Stomach smooth muscle (tissue), 2 donors: ENCODE measurements around the gene MARCHF6.

ENCODE experiments used
- H3K27ac ChIP-seq: one replicate; pipeline ENCODE4 v1.7.0; 2013; ENCODE audit warnings: mild to moderate bottlenecking, low read length, inconsistent platforms
- H3K27me3 ChIP-seq, 2 donors: one replicate each; pipeline ENCODE4 v1.7.0; 2013; ENCODE audit warnings: low read length in 2 of 2; ENCODE audit not compliant: insufficient read depth in 2 of 2, control insufficient read depth in 1 of 2
- H3K36me3 ChIP-seq, 2 donors: one replicate each; pipeline ENCODE4 v1.7.0; 2013; ENCODE audit warnings: low read length in 2 of 2; ENCODE audit not compliant: control insufficient read depth in 2 of 2, insufficient read depth in 2 of 2
- H3K4me1 ChIP-seq: one replicate; pipeline ENCODE4 v1.7.0; 2013; ENCODE audit warnings: low read length; ENCODE audit not compliant: control insufficient read depth, insufficient read depth
- H3K4me3 ChIP-seq, 2 donors: one replicate each; pipeline ENCODE4 v1.7.0; 2013; ENCODE audit warnings: low read length in 2 of 2
- H3K9ac ChIP-seq, 2 donors: one replicate each; pipeline ENCODE4 v1.7.0; 2013; ENCODE audit warnings: low read length in 2 of 2, mild to moderate bottlenecking in 1 of 2
- H3K9me3 ChIP-seq, 2 donors: one replicate each; pipeline ENCODE4 v1.7.0; 2013; ENCODE audit warnings: low read length in 2 of 2; ENCODE audit not compliant: control insufficient read depth in 2 of 2
- donor health status: healthy.
- donor health status: Pancreatic carcinoma.

Gene MARCHF6

DNA sequence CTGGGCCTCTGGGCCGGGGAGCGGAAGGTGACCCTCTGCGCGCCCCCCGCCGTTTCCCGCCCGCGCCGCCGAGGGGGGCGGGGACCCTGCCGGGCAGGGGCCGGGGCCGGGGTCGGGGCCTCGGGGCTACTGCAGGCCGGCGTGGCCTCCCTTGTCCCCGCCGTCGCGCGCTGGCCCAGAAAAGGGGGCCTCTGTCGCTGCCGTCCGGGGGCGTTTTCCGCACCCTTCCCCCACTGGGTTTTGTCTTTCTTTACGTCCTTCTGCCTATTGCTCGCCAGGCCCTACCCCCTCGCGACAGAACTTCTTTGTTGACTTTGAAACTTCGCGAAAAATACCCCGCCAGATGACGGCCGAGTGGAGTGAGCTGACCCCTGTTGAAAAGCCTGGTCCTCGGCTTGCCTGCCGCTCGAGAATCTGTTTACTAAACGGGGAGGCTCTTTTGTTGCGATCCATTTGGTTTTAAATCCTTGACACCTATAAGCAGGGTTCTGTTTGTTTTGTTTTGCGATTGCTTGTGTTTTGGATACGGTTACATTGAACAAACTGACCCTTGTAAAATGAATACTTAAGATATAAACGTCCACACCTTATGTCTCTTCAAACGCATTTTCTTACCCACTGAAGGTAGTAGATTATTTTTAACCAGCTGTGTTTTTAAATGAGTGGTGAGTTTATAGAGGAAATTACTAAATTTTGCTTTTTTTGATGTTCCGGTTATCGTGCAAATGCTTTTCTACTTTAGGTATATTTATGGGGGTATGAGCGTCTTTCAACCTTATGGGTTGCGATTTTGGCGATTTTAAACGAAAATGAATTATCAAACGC lies 765 bp downstream of the MARCHF6 start:
- Histone ChIP-seq H3K4me1 (peaks cover 4% of the 10 kb centered on the region), H3K9ac (peak overlapping the region; percentile 73 to 84), H3K36me3 (no peaks in the 10 kb centered on the region), H3K27me3 (no peaks in the 10 kb centered on the region), H3K4me3 (peak overlapping the region; percentile 83 to 90), H3K9me3 (no peaks in the 10 kb centered on the region), H3K27ac (peak overlapping the region; percentile 93)

DNA sequence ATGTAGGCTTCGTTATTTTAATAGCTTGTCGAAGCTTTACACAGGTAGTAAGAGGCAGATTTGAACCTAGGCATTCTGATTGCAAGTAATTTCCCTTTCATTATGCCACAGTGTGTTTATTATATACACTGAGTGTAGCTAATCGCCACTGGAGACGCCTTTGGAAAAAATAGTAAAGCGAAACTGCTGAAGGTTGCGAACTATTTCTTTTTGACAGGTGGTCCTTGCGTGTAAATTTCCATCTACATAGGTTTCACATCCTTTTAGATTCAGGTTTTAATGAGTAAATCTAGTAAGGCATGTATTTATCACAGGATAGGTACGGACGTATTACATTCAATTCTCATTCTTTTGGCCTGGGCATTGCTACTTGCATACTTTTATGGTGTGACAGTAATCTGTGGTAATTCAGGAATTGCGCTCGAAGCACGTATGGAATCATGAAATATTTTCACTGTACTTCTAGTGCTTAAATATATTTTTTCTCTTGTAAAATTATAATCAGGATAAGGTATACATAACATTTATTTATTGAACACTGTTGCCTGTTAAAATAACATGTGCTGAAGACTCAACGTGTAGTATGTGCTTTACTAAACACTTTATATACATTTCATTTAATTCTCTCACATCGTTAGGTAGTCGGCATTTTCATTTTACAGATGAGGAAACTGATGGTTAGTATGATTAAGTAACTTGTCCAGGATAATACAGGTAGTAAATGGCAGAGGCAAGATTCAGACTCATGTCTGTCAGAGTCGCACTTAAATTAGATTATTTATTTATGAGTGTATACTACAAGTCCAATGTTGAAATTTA lies 1.8 kb downstream of the MARCHF6 start:
- H3K9ac ChIP-seq, result peak overlapping the region in 1 of 2 donors; percentile 84

DNA sequence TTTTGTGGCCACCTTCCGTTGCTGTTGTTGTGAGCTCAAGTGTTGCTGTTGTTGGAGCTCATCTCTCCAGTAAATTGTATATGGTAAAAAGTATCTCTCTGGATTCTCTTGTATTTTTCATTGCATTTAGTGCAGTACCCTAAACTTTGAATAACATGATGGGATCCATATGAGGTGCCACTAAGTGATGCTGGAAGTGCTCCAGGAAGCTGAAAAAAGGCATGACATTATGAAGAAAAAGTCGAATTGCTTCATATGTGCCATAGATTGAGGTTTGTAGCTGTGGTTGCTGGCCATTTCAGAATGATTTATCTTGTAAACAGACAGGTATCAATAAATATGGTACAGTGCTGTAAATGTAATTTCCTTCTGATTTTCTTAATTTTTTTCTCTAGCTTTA lies 5.5 kb downstream of the MARCHF6 start:
- Histone ChIP-seq H3K4me3 (no peak overlapping the region), H3K27me3 (no peaks in the 10 kb centered on the region), H3K9me3 (no peaks in the 10 kb centered on the region), H3K36me3 (no peaks in the 10 kb centered on the region), H3K27ac (no peak overlapping the region), H3K4me1 (no peaks in the 10 kb centered on the region), H3K9ac (no peak overlapping the region)

More for the DNA sequence above, 1.8 kb downstream of the MARCHF6 start:
- Histone ChIP-seq H3K36me3 (no peaks in the 10 kb centered on the region), H3K27me3 (no peaks in the 10 kb centered on the region), H3K4me1 (peaks cover 4% of the 10 kb centered on the region), H3K9me3 (no peaks in the 10 kb centered on the region), H3K27ac (no peak overlapping the region), H3K4me3 (peak overlapping the region; percentile 83 to 90)

DNA sequence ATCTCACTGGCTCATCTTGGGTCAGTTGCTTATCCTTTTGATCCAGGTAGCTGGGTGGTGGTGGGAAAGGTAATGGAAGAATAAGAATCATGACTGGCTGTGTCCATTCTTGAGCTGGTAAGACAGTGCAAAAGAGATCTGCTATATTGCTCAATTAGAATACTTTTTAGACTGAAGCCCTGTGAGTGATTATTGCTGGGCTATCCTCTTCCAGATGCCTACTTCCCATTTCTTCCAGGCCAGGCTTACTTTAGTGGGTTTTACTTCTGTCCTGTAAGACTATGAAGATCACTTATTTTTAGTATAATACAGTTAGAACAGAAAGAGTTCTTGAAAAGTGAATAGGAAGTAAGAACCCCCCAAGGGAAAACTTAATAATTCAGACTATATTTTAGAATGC lies 7.2 kb downstream of the MARCHF6 start:
- H3K4me3 ChIP-seq, result no peak overlapping the region
- H3K4me1 ChIP-seq, result no peaks in the 10 kb centered on the region
- no peak overlapping the region for H3K9ac ChIP-seq
- no peaks in the 10 kb centered on the region for H3K36me3 ChIP-seq
- no peak overlapping the region for H3K27ac ChIP-seq
- no peaks in the 10 kb centered on the region for H3K9me3 ChIP-seq
- H3K27me3 ChIP-seq, result no peaks in the 10 kb centered on the region

DNA sequence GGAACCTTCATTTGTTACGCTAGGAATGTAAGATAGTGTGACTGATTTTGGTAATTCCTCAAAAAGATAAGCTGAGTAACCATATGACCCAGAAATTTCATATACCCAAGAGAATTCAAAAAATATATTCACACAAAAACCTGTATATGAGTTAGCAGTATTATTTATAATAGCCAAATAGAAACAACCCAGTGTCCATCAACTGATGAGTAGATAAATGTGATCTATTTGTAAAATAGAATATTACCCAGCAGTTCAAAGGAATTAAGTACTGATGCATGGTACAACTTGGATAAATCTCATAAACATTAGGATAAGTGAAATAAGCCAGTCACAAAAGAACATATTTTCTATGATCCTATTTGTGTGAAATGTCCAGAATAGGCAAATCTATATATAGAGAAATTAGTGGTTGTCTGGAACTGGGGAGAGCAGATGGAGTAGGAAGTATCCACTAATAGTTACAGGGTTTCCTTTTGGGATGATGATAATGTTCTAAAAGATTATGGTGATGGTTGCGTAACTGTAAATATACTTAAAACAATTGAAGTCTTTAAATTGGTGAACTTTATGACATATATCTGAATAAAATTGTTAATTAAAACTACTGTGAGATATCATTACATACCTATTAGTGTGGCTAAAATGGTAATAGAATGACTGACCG lies 10.2 kb downstream of the MARCHF6 start:
- Histone ChIP-seq H3K4me1 (peaks cover 4% of the 10 kb centered on the region), H3K9me3 (no peaks in the 10 kb centered on the region), H3K4me3 (no peak overlapping the region), H3K27me3 (no peaks in the 10 kb centered on the region), H3K36me3 (no peaks in the 10 kb centered on the region), H3K9ac (no peak overlapping the region), H3K27ac (no peak overlapping the region)

DNA sequence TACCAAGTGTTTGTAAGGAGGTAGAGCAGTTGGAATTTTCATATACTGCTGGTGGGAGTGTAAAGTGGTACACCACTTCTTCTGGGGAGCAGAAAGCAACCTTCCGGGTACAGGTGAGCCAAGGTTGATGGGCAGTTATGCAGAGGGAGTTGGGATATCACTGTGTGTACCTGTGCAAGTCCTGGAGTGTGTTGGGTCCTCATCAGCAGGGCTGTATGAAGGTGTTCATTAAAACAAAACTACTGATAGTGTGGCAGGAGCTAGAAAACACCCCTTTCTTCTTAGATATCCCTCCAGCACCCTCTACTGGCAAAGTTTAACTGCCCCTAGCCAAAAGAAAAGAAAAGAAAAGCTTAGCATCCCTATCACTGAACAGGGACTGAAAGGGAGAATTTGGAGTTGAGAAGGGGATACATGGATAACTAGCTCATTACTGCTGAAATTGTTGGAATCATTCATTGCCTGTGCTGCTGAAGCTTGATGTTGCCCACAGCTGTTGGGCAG lies 10.7 kb downstream of the MARCHF6 start:
- Histone ChIP-seq H3K9ac (no peak overlapping the region), H3K4me1 (peaks cover 4% of the 10 kb centered on the region), H3K9me3 (no peaks in the 10 kb centered on the region)

DNA sequence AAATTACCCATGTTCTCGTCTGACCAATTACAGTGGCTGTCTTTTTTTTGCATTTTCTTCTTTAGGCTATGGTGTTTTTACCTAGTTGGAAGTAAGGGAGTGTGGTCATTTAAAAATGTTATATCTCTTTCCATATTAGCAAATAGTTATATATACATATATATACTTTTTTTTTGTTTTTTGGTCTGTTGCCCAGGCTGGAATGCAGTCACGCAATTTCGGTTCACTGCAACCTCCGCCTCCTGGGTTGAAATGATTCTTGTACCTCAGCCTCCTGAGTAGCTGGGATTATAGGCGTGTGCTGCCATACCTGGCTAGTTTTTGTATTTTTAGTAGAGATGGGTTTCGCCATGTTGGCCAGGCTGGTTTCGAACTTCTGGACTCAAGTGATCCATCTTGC lies 12.3 kb downstream of the MARCHF6 start:
- H3K9ac ChIP-seq, result no peak overlapping the region
- peaks cover 4% of the 10 kb centered on the region for H3K4me1 ChIP-seq
- no peak overlapping the region for H3K27ac ChIP-seq
- no peaks in the 10 kb centered on the region for H3K9me3 ChIP-seq
- no peaks in the 10 kb centered on the region for H3K36me3 ChIP-seq
- no peak overlapping the region for H3K4me3 ChIP-seq
- H3K27me3 ChIP-seq, result no peaks in the 10 kb centered on the region

More for the DNA sequence above, 10.7 kb downstream of the MARCHF6 start:
- Histone ChIP-seq H3K36me3 (no peaks in the 10 kb centered on the region), H3K27ac (no peak overlapping the region), H3K4me3 (no peak overlapping the region), H3K27me3 (no peaks in the 10 kb centered on the region)

DNA sequence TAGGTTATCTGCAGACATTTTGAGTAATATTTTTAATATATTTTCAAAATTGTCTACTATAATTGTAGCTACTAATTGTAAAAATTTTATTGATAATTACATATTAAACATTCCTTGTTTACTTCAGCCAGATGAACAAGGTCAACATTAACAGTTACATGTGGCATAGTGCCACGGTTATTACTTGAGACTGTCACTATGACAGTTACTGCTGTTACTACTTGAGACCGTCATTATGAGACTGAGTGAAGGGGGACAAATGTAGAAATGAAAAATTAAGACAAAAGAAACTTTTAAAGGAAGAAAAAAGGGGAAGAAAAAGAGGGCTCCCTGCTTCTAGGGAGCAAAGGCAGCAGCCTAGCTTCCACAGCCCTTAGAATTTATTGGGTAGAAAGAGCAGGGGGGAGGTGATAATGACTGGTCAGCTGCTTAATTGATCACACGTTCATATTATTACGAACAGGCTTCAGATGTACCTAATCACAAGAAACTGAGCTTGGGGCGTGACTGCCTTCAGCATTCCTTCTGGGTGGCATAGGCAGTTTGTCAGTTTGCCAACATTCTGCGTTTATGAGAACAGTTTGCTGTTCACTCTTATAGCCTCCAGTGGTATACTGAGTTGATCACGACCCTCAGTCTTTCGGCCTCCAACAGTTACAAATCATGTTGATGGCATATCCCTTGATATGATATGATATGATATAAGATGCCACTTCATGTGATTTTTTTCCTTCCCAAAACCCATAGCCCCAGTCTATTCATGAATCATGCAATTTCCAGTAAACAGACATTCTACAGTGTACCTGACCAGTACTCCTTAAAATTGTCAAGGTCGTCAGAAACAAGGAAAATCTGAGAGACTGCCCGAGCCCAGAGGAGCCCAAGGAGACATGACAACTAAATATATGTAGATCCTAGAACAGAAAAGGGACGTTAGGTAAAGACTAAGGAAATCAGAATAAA lies 13.1 kb downstream of the MARCHF6 start:
- no peaks in the 10 kb centered on the region for H3K27me3 ChIP-seq
- H3K27ac ChIP-seq, result no peak overlapping the region

DNA sequence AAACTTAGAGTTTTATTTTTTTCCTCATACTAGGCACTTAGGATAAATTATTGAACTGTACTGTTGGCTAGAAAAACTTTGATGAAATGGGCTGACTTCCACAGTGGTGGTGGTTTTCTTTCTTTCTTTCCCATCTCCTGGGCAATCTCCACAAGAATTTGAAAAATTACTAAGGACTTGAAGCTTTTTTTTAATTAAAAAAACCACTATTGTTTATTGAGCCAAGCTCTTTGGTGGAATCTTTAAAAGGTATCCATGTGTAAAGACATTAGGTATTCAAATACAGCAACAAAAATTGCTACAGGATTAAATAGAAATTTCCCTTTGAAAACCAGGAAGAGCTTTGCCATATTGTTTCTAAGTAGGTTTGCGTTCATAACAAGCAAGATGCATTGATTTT lies 14.1 kb downstream of the MARCHF6 start:
- Histone ChIP-seq H3K27me3 (no peaks in the 10 kb centered on the region), H3K4me3 (no peak overlapping the region), H3K36me3 (no peaks in the 10 kb centered on the region), H3K9ac (no peak overlapping the region), H3K9me3 (no peaks in the 10 kb centered on the region), H3K27ac (no peak overlapping the region), H3K4me1 (peaks cover 4% of the 10 kb centered on the region)

More for the DNA sequence above, 13.1 kb downstream of the MARCHF6 start:
- H3K4me3 ChIP-seq, result peak overlapping the region in 1 of 2 donors; percentile 4
- H3K4me1 ChIP-seq, result peaks cover 4% of the 10 kb centered on the region
- H3K36me3 ChIP-seq, result no peaks in the 10 kb centered on the region
- H3K9me3 ChIP-seq, result no peaks in the 10 kb centered on the region
- H3K9ac ChIP-seq, result no peak overlapping the region

DNA sequence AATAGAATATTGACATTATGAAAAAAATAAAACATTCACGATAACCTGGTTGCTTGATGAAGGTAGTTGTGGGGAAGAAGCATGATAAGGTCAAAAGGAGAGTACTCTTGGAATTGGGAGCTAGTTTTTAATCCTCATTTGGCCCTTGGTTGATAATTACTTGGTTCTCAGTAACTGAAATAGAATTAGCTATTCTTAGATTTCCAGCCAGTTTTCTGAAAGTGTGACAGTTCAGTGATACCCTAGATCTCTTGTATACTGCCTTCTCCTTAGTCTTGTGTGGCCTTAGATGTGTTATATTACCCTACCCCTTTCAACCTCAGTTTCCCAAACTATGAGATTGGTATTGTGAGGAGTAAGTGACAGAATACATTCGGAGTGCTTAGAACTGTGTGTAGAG lies 17.4 kb downstream of the MARCHF6 start:
- H3K36me3 ChIP-seq, result no peaks in the 10 kb centered on the region
- no peaks in the 10 kb centered on the region for H3K27me3 ChIP-seq
- H3K9me3 ChIP-seq, result no peaks in the 10 kb centered on the region
- no peak overlapping the region for H3K4me3 ChIP-seq
- no peak overlapping the region for H3K27ac ChIP-seq
- no peak overlapping the region for H3K9ac ChIP-seq
- peaks cover 25% of the 10 kb centered on the region for H3K4me1 ChIP-seq
